ENCODE measurements around the gene MRPS9. TPM values are rescaled to one million over a fixed set of nuclear protein-coding genes. Genes with fewer than 3 reads are reported as not detected.

Gene MRPS9
- total and polyA plus RNA-seq, 2 donors (not counting 3 experiments of a cell fraction or from before 2014, with no cell fraction given): 14.5 to 23.9 TPM

DNA sequence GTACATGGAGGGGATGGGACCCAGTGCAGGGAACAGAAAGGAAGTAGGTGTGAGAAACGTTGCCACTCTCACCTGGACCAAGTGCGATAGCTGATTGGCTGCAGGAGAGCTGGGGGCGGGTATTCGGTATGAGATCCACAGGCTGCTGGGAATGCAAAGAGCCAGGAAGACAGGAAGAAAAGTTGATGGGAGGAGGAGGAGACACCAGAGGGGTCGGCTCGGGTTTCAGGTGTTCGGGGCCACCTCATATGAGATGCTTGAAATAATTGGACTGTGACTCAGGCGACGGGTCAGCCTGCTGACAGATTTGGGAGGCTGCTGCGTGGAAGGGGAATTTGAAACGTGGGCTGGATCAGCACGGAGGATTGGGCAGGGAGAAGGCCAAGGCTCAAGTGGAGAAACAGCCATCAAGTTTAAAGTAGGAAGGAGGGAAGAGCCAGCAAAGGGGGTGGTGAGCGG, 65.1 kb downstream of the MRPS9 start:
- Histone ChIP-seq H3K4me1 (ENCODE audit: control insufficient read depth, extremely low read depth, insufficient read depth, low read length) (no peaks in the 10 kb centered on the region), H3K4me3 (replicated peaks in 1 of 3; ENCODE audit: insufficient read depth in 1 of 3, low read depth in 1 of 3, low read length in 3 of 3) (no peak overlapping the region), H3K4me2 (ENCODE audit: insufficient read depth, low read length) (no peak overlapping the region), H3K9ac (replicated peaks; ENCODE audit: extremely low read depth, insufficient read depth, low read length) (no peak overlapping the region), H3K9me1 (replicated peaks; ENCODE audit: control insufficient read depth, extremely low read depth, insufficient read depth, low read length) (no peaks in the 10 kb centered on the region), H3K36me3 (ENCODE audit: control insufficient read depth in 2 of 2, extremely low read depth in 1 of 2, insufficient read depth in 2 of 2, low read length in 2 of 2) (peaks cover 2 to 5% of the 10 kb centered on the region in 2 experiments), H3K27me3 (ENCODE audit: control insufficient read depth in 2 of 2, insufficient read depth in 2 of 2, low read length in 2 of 2) (no peaks in the 10 kb centered on the region), H3K9me3 (replicated peaks; ENCODE audit: control insufficient read depth, insufficient read depth, low read length) (no peaks in the 10 kb centered on the region), H4K20me1 (replicated peaks; ENCODE audit: control insufficient read depth, extremely low read depth, insufficient read depth, low read length) (no peaks in the 10 kb centered on the region), H2AFZ (ENCODE audit: low read depth, low read length) (no peak overlapping the region), H3K79me2 (ENCODE audit: control insufficient read depth, insufficient read depth, low read length) (no peaks in the 10 kb centered on the region), H3K27ac (ENCODE audit: insufficient read depth, low read depth, low read length) (no peak overlapping the region)
- intact Hi-C loops (cut with micrococcal nuclease): no loop called here
- ChIA-PET CTCF (interaction anchor here (1.4 to 3.9 kb wide), 2 partner anchors 13 to 134 kb away, joined by 8 to 15 read pairs; no protein-coding TSS in a partner anchor), POLR2A (no interaction called here)
- BruUV-seq (replicated peaks): no TSS peak
- dilution Hi-C loops (cut with MboI; ENCODE audit: extremely low pct_ligation_motif_present, low sequenced_read_pairs): no loop called here
- TF ChIP-seq POLR2A (IDR thresholded peaks at IDR 0.05; ENCODE audit: low read depth, low read length) (no peak), MYC (IDR thresholded peaks at IDR 0.05; ENCODE audit: low read depth, low read length) (no peak), EZH2 (IDR thresholded peaks at IDR 0.05; ENCODE audit: borderline replicate concordance, low read depth, low read length, severe bottlenecking) (no peak), POLR2AphosphoS5 (IDR thresholded peaks at IDR 0.05; ENCODE audit: insufficient read depth, low read depth, low read length) (no peak)
- TF ChIP-seq, protein P1, sequence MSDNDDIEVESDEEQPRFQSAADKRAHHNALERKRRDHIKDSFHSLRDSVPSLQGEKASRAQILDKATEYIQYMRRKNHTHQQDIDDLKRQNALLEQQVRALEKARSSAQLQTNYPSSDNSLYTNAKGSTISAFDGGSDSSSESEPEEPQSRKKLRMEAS (IDR thresholded peaks at IDR 0.05; ENCODE audit: insufficient read depth, insufficient read length): no peak
- no peak for DNase-seq (ENCODE audit: low read depth, low spot score)
- no peak for FAIRE-seq

- Histone ChIP-seq H3K27ac (ENCODE audit: insufficient read depth, low read depth, low read length) (no peak overlapping the region), H3K36me3 (ENCODE audit: control insufficient read depth in 2 of 2, extremely low read depth in 1 of 2, insufficient read depth in 2 of 2, low read length in 2 of 2) (peaks cover 2 to 5% of the 10 kb centered on the region in 2 experiments), H3K4me1 (ENCODE audit: control insufficient read depth, extremely low read depth, insufficient read depth, low read length) (no peaks in the 10 kb centered on the region), H3K9me3 (replicated peaks; ENCODE audit: control insufficient read depth, insufficient read depth, low read length) (no peaks in the 10 kb centered on the region), H2AFZ (ENCODE audit: low read depth, low read length) (no peak overlapping the region), H3K4me2 (ENCODE audit: insufficient read depth, low read length) (no peak overlapping the region), H3K9me1 (replicated peaks; ENCODE audit: control insufficient read depth, extremely low read depth, insufficient read depth, low read length) (no peaks in the 10 kb centered on the region), H3K79me2 (ENCODE audit: control insufficient read depth, insufficient read depth, low read length) (no peaks in the 10 kb centered on the region), H3K27me3 (ENCODE audit: control insufficient read depth in 2 of 2, insufficient read depth in 2 of 2, low read length in 2 of 2) (no peaks in the 10 kb centered on the region), H3K4me3 (replicated peaks in 1 of 3; ENCODE audit: insufficient read depth in 1 of 3, low read depth in 1 of 3, low read length in 3 of 3) (no peak overlapping the region), H3K9ac (replicated peaks; ENCODE audit: extremely low read depth, insufficient read depth, low read length) (no peak overlapping the region), H4K20me1 (replicated peaks; ENCODE audit: control insufficient read depth, extremely low read depth, insufficient read depth, low read length) (no peaks in the 10 kb centered on the region)
- ChIA-PET CTCF (interaction anchor here (1.4 to 3.9 kb wide), 2 partner anchors 12 to 134 kb away, joined by 8 to 15 read pairs; no protein-coding TSS in a partner anchor), POLR2A (no interaction called here)
- no peak for FAIRE-seq
- dilution Hi-C loops (cut with MboI; ENCODE audit: extremely low pct_ligation_motif_present, low sequenced_read_pairs): no loop called here
- no TSS peak for BruUV-seq (replicated peaks)
- no peak for TF ChIP-seq POLR2AphosphoS5 (IDR thresholded peaks at IDR 0.05; ENCODE audit: insufficient read depth, low read depth, low read length)
- no peak for TF ChIP-seq EZH2 (IDR thresholded peaks at IDR 0.05; ENCODE audit: borderline replicate concordance, low read depth, low read length, severe bottlenecking)
- TF ChIP-seq, protein P1 (IDR thresholded peaks at IDR 0.05; ENCODE audit: insufficient read depth, insufficient read length): no peak
- TF ChIP-seq JUN (IDR thresholded peaks at IDR 0.05; ENCODE audit: borderline replicate concordance, insufficient read depth, insufficient read length, low read depth): no peak
- no peak for TF ChIP-seq MYC (IDR thresholded peaks at IDR 0.05; ENCODE audit: low read depth, low read length)
- TF ChIP-seq CTCF (IDR thresholded peaks at IDR 0.05; ENCODE audit: extremely low read depth in 1 of 2, insufficient read depth in 1 of 2, low read depth in 1 of 2, low read length in 2 of 2): no peak
- TF ChIP-seq POLR2A (IDR thresholded peaks at IDR 0.05; ENCODE audit: low read depth, low read length): no peak
- TF ChIP-seq FOS (IDR thresholded peaks at IDR 0.05; ENCODE audit: borderline replicate concordance, insufficient read depth, low read length): no peak
- no peak for TF ChIP-seq GATA2 (IDR thresholded peaks at IDR 0.05; ENCODE audit: insufficient read depth, insufficient read length, low read depth, low read length)
- DNase-seq (ENCODE audit: low read depth, low spot score): no peak
- intact Hi-C loops (cut with micrococcal nuclease): no loop called here
Observed at GRCh38 chr2:105103481-105103880, 65.6 kb downstream of the MRPS9 start.

Measured in endothelial cell of umbilical vein (primary cell).